Psoas muscle (tissue), 8 donors: Measurements from ENCODE around the gene SLC7A5. TPM values are rescaled to one million over a fixed set of nuclear protein-coding genes. Genes with fewer than 3 reads are reported as not detected.
"Not testable (repeated sequence)": the region's sequence is repeated elsewhere in the genome, so short reads cannot be mapped to it uniquely, and the experiment has no call there.

Source experiments
- ATAC-seq, 4 donors: fragments of 200-7000 bp; cut with Tn5 transposase; one replicate each; pipeline ENCODE4 v1.9.1; 2020; ENCODE audit warnings: moderate library complexity in 3 of 4, mild to moderate bottlenecking in 2 of 4
- DNase-seq, 2 donors: peaks; one replicate each; pipeline ENCODE4 v3.0.0-alpha.2; 2020
- H3K27ac ChIP-seq: fragments of 200-600 bp; one replicate; pipeline ENCODE4 v1.8.0; 2022
- H3K27me3 ChIP-seq, 3 donors: fragments of 200-600 bp in 1 of 3; one replicate each; pipeline versions ENCODE4 v1.6.1 to v1.8.0; 2013 to 2022; ENCODE audit warnings: low read length in 2 of 3, mild to moderate bottlenecking in 2 of 3, moderate library complexity in 1 of 3; ENCODE audit not compliant: insufficient read depth in 3 of 3
- H3K36me3 ChIP-seq, 2 donors: fragments of 200-600 bp in 1 of 2; one replicate each; pipeline versions ENCODE4 v1.6.1 to v1.8.0; 2013 to 2022; ENCODE audit warnings: low read depth in 1 of 2, mild to moderate bottlenecking in 1 of 2, moderate library complexity in 1 of 2; ENCODE audit not compliant: insufficient read depth in 1 of 2
- H3K4me1 ChIP-seq: fragments of 200-600 bp; one replicate; pipeline ENCODE4 v1.8.0; 2022
- H3K4me3 ChIP-seq: fragments of 200-600 bp; one replicate; pipeline ENCODE4 v1.8.0; 2022; ENCODE audit warnings: mild to moderate bottlenecking
- H3K9me3 ChIP-seq: fragments of 200-600 bp; one replicate; pipeline ENCODE4 v1.8.0; 2022
- CTCF ChIP-seq: fragments of 200-600 bp; IDR thresholded peaks from one replicate; pipeline ENCODE4 v1.8.0; 2022; ENCODE audit warnings: antibody characterized with exemption
- WGBS, 3 donors: extraction: QIAGEN DNeasy Blood & Tissue Kit; methylation state at CpG; one replicate each; pipeline versions ENCODE4 v1.1.6 to v1.1.7; 2013; 5-methylcytosine and 5-hydroxymethylcytosine counted together
- intact Hi-C, 2 donors: fragments of 100-400 bp; cut with DNase I; formaldehyde crosslinking; loops; one replicate each; pipeline versions ENCODE4 v1.11.0 to v1.14.2; 2022
- polyA plus RNA-seq, 3 donors: library from polyadenylated mRNA; stranded (reverse); fragments of 200-250 nt; gene quantifications; one replicate each; pipeline ENCODE4 v1.2.3, GENCODE V29; 2013
- total RNA-seq, 4 donors: library from RNA; stranded (reverse); fragmentation: NEBNext Ultra II Directional in 2 of 4; extraction: Animal tissue kit (Norgen Biotek cat#: 25700) in 2 of 4; gene quantifications; one replicate each; pipeline versions ENCODE4 v1.2.1 to v1.2.4, GENCODE V29; 2021 to 2023
- donor health status: healthy with polysubstance abuse.
- donor health status: DM: no; HTN: no; CAD: no; lungs with moderate emphysema.
- donor health status: Bipolar disorder and iron deficiency.
- donor health status: healthy.
- donor health status: DM: yes; HTN: yes; CAD: no.
- donor health status: DM: no; HTN: no; CAD: no.
- donor health status: DM: no; HTN: no; CAD: no.
- donor health status: DM: yes; HTN: yes; CAD: no.

The SLC7A5 gene
- total and polyA plus RNA-seq, 7 donors: 9.8 to 63.6 (median 20.2) TPM

GRCh38 chr16:87882436-87883019 lies 13.2 kb upstream of the SLC7A5 start:
- H3K27ac ChIP-seq: no peak overlapping the region
- H3K4me1 ChIP-seq: no peaks in the 10 kb centered on the region
- WGBS, 3 donors: 89 to 93% (median 89%) methylated on average over 29 of the region's 29 CpGs
- intact Hi-C loops: no loop called here
- no peaks in the 10 kb centered on the region for H3K9me3 ChIP-seq
- ATAC-seq: no peak
- no peak overlapping the region for H3K4me3 ChIP-seq
- no peak for TF ChIP-seq CTCF
- no peak for DNase-seq
- H3K27me3 ChIP-seq: peaks cover 0 to 9% (median 2%) of the 10 kb centered on the region in 3 donors
- no peaks in the 10 kb centered on the region for H3K36me3 ChIP-seq

GRCh38 chr16:87881324-87882200 lies 12.3 kb upstream of the SLC7A5 start:
- intact Hi-C loops: no loop called here
- H3K4me3 ChIP-seq: no peak overlapping the region
- no peaks in the 10 kb centered on the region for H3K36me3 ChIP-seq
- DNase-seq (no peak), ATAC-seq (no peak)
- H3K4me1 ChIP-seq: no peaks in the 10 kb centered on the region
- no peak for TF ChIP-seq CTCF
- no peaks in the 10 kb centered on the region for H3K9me3 ChIP-seq
- H3K27ac ChIP-seq: no peak overlapping the region
- peaks cover 0 to 9% (median 2%) of the 10 kb centered on the region in 3 donors for H3K27me3 ChIP-seq
- 45 to 50% (median 47%) methylated on average over 22 to 24 of the region's 24 CpGs for WGBS, 3 donors

GRCh38 chr16:87880117-87880696 lies 10.9 kb upstream of the SLC7A5 start:
- DNase-seq (no peak), ATAC-seq (no peak)
- no peaks in the 10 kb centered on the region for H3K36me3 ChIP-seq
- H3K27me3 ChIP-seq: peaks cover 0 to 14% (median 2%) of the 10 kb centered on the region in 3 donors
- H3K9me3 ChIP-seq: no peaks in the 10 kb centered on the region
- intact Hi-C loops: no loop called here
- 57 to 62% (median 62%) methylated on average over 13 to 17 of the region's 17 CpGs for WGBS, 3 donors
- no peak overlapping the region for H3K4me3 ChIP-seq
- no peak for TF ChIP-seq CTCF
- H3K27ac ChIP-seq: no peak overlapping the region
- no peaks in the 10 kb centered on the region for H3K4me1 ChIP-seq

- H3K27me3 ChIP-seq: peaks cover 0 to 14% (median 7%) of the 10 kb centered on the region in 3 donors
- not testable (repeated sequence) for DNase-seq
- WGBS, 3 donors: 94 to 96% (median 96%) methylated on average over 5 of the region's 5 CpGs
These were observed 10.2 kb upstream of the SLC7A5 start for GRCh38 chr16:87879411-87880013.

GRCh38 chr16:87878704-87879103 lies 9.4 kb upstream of the SLC7A5 start:
- intact Hi-C loops: no loop called here
- no peak for ATAC-seq
- Histone ChIP-seq H3K36me3 (no peaks in the 10 kb centered on the region), H3K4me3 (no peak overlapping the region), H3K4me1 (no peaks in the 10 kb centered on the region), H3K9me3 (no peaks in the 10 kb centered on the region), H3K27me3 (peaks cover 0 to 14% (median 7%) of the 10 kb centered on the region in 3 donors), H3K27ac (no peak overlapping the region)
- no peak for DNase-seq
- WGBS, 3 donors: 40 to 53% (median 52%) methylated on average over 5 of the region's 5 CpGs
- TF ChIP-seq CTCF: no peak

More at GRCh38 chr16:87879411-87880013, 10.2 kb upstream of the SLC7A5 start:
- H3K4me1 ChIP-seq, H3K27ac ChIP-seq, intact Hi-C loops, H3K4me3 ChIP-seq, ATAC-seq, H3K36me3 ChIP-seq, H3K9me3 ChIP-seq: not testable (repeated sequence)
